ENCODE data around the gene GNAO1. TPM values are rescaled to one million over a fixed set of nuclear protein-coding genes. Genes with fewer than 3 reads are reported as not detected.
A peak's percentile ranks its signal among the peaks of the same experiment; 100 is the strongest.

The GNAO1 gene
- total RNA-seq, 1 donor from 2014 or later, result 0.53 TPM

GRCh38 chr16:56270828-56271227 lies 79.5 kb downstream of the GNAO1 start:
- Histone ChIP-seq H3K27ac (peak overlapping the region; percentile 52 to 76), H3K9me3 (no peaks in the 10 kb centered on the region), H3K36me3 (no peaks in the 10 kb centered on the region), H3K4me3 (no peak overlapping the region), H3K27me3 (no peaks in the 10 kb centered on the region), H3K4me1 (peaks cover 0 to 10% of the 10 kb centered on the region in 2 donors)
- no peak for DNase-seq (ENCODE audit: low spot score in 2 of 2)
- no peak for TF ChIP-seq CTCF (IDR thresholded peaks at IDR 0.05)
- intact Hi-C loops (cut with DNase I), result no loop called here

GRCh38 chr16:56272583-56272894 lies 81.2 kb downstream of the GNAO1 start:
- intact Hi-C loops (cut with DNase I), result no loop called here
- Histone ChIP-seq H3K27me3 (no peaks in the 10 kb centered on the region), H3K4me3 (no peak overlapping the region), H3K27ac (no peak overlapping the region), H3K4me1 (peaks cover 0 to 10% of the 10 kb centered on the region in 2 donors), H3K36me3 (no peaks in the 10 kb centered on the region), H3K9me3 (no peaks in the 10 kb centered on the region)
- DNase-seq (ENCODE audit: low spot score in 2 of 2), result no peak
- no peak for TF ChIP-seq CTCF (IDR thresholded peaks at IDR 0.05)

GRCh38 chr16:56273615-56274014 lies 82.3 kb downstream of the GNAO1 start:
- Histone ChIP-seq H3K27ac (no peak overlapping the region), H3K9me3 (no peaks in the 10 kb centered on the region), H3K27me3 (no peaks in the 10 kb centered on the region), H3K4me1 (peaks cover 0 to 10% of the 10 kb centered on the region in 2 donors), H3K36me3 (no peaks in the 10 kb centered on the region), H3K4me3 (no peak overlapping the region)
- intact Hi-C loops (cut with DNase I), result no loop called here
- no peak for TF ChIP-seq CTCF (IDR thresholded peaks at IDR 0.05)
- DNase-seq (ENCODE audit: low spot score in 2 of 2), result peak in 1 of 2 donors; percentile 21

GRCh38 chr16:56274369-56274768 lies 83.1 kb downstream of the GNAO1 start:
- no peaks in the 10 kb centered on the region for H3K27me3 ChIP-seq
- no peaks in the 10 kb centered on the region for H3K9me3 ChIP-seq
- intact Hi-C loops (cut with DNase I), result no loop called here
- no peak overlapping the region for H3K27ac ChIP-seq
- DNase-seq (ENCODE audit: low spot score in 2 of 2), result no peak
- no peak for TF ChIP-seq CTCF (IDR thresholded peaks at IDR 0.05)
- peaks cover 0 to 7% of the 10 kb centered on the region in 2 donors for H3K4me1 ChIP-seq
- no peak overlapping the region for H3K4me3 ChIP-seq
- no peaks in the 10 kb centered on the region for H3K36me3 ChIP-seq

- DNase-seq (ENCODE audit: low spot score in 2 of 2), result no peak
- intact Hi-C loops (cut with DNase I), result no loop called here
- H3K27me3 ChIP-seq, result no peaks in the 10 kb centered on the region
- TF ChIP-seq CTCF (IDR thresholded peaks at IDR 0.05), result no peak
- peaks cover 0 to under 1% of the 10 kb centered on the region in 2 donors for H3K4me1 ChIP-seq
- no peak overlapping the region for H3K27ac ChIP-seq
- H3K9me3 ChIP-seq, result no peaks in the 10 kb centered on the region
- no peaks in the 10 kb centered on the region for H3K36me3 ChIP-seq
- H3K4me3 ChIP-seq, result no peak overlapping the region
These were observed 83.8 kb downstream of the GNAO1 start for GRCh38 chr16:56275076-56275475.

GRCh38 chr16:56275801-56276200 lies 84.5 kb downstream of the GNAO1 start:
- no peak for DNase-seq (ENCODE audit: low spot score in 2 of 2)
- Histone ChIP-seq H3K4me1 (no peaks in the 10 kb centered on the region), H3K9me3 (no peaks in the 10 kb centered on the region), H3K27me3 (no peaks in the 10 kb centered on the region), H3K4me3 (no peak overlapping the region), H3K36me3 (no peaks in the 10 kb centered on the region), H3K27ac (no peak overlapping the region)
- TF ChIP-seq CTCF (IDR thresholded peaks at IDR 0.05), result no peak
- intact Hi-C loops (cut with DNase I), result no loop called here
